ENCODE measurements around the gene TMEM82.

DNA sequence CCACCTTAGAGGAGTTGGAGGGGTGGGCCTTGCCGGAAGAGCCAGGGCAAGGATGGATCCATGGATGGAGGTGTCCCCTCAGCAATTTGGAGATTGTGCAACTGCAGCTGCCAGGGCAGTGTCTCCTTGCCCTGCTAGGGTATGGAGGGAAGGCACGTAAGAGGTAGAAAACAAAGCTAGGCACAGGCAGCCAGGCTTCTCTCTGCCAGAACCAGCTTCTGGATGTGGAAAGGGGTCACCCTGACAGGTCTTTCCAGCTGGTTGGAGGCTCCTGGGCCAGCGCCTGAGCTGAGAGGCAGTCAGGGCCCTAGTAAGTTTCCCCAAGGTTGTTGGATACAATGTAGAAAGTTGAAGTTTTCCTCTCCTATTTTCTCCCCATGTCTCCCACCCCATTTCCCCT lies 21.4 kb upstream of the TMEM82 start:
- TF ChIP-seq ZNF274 (IDR thresholded peaks at IDR 0.05; ENCODE audit: low read depth, low read length) (no peak), YY1 (IDR thresholded peaks at IDR 0.05; ENCODE audit: insufficient read depth, insufficient read length) (no peak), SUZ12 (IDR thresholded peaks at IDR 0.05; ENCODE audit: extremely low read depth, insufficient read depth, insufficient read length) (no peak)

Data from NT2/D1 (cell line).